ENCODE results near the gene UTS2B.
"Not testable (repeated sequence)": the region's sequence is repeated elsewhere in the genome, so short reads cannot be mapped to it uniquely, and the experiment has no call there.

Gene UTS2B

DNA sequence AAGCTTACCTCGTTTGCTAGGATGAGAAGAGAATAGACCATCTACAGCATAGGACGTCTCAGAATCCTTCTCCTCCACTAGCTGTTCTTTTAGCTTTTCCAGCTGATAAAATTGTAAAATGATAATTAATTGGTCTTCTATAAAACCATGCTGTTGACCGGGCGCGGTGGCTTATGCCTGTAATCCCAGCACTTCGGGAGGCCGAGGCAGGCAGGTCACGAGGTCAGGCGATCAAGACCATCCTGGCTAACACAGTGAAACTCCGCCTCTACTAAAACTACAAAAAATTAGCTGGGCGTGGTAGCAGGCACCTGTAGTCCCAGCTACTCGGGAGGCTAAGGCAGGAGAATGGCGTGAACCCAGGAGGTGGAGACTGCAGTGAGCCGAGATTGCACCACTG, 55.1 kb downstream of the UTS2B start:
- DNase-seq = not testable (repeated sequence)

DNA sequence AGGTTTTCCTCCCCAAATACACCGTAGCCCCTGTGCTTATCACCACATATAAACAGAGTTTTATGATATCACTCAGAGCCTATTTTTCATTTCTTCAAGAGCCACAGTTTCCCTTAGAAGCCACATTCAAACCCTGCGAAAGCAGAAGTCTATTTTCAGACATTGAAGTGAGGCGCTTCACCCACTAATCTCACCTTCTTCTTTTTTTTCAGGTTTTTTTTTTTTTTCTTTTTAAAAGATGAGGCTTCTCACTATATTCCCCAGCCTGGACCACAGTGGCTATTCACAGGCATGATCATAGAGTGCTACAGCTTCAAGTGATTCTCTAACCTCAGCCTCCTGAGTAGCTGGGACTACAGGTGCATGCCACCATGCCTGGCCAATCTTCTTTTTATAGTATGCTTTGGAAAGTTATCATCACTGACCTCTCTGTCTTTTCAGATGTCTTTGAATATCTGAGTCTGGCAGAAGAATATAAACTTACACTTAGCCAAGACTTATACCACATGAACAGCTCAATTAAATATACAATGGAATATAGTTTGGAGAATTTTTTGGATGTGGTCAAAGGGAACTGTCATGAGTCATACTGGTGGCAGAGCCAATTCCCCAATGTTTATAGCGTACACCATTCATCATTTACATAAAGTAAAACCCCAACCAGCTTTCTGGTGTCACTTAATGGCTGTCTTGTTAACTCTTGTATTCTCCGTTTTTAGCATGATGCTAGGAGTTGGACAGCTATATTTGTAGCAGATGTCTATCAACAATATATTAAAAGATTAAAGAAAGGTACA, 60.8 kb downstream of the UTS2B start:
- DNase-seq = no peak

DNA sequence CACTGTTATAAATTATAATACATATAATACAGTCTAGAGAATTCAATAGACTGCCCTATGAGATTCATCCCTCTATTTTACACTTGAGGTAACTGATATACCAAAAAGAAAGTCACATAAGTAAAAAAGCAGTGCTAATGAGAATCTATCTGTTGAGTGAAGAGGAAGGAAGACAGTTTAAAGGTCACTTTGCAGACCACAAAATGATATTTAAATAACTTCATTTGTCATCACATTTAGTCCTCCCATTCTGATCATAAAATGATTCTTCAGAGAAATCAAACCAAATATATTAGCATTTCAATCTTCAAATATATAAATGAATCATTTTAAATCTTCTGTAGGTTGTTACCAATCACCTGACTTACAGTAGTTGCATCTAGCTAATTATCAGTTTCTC, 61.6 kb downstream of the UTS2B start:
- no peak for DNase-seq

DNA sequence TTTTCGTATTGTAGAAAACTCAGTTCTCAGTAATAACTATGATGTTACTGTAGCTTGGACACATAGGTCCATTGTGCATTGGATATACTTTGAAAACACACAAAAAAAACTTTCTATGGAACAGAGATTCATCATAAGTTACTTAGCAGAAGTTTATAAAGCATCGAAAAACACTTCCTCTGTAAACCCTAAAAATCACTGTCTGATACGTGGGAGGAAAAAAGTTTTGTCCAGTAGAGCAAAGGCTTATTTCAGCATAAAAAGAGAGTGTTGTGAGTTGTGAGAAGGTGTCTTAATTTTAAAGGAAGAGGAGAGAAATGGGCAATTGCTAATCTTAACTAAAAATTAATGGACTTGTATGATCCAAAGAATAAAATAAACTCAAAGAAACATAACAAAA, 66.5 kb downstream of the UTS2B start:
- DNase-seq = no peak

DNA sequence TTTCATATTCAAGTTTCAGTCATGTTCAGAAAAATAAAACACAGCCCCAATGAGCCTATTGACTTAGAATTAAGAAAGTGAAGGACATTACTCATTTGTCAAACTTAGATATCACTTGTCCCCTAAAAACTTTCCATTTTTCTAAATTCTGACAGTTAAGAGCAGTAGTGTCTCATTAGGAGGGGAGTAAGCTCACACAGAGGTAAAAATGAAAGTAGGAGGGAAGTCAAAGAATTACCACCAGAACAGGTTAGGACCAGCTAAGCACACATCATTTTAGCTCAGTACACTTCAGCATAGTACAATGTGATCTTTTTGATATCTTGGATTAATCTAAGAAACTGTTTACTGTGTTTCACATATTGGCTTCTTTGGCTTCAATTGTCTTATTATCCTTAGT, 67.0 kb downstream of the UTS2B start:
- no peak for DNase-seq

DNA sequence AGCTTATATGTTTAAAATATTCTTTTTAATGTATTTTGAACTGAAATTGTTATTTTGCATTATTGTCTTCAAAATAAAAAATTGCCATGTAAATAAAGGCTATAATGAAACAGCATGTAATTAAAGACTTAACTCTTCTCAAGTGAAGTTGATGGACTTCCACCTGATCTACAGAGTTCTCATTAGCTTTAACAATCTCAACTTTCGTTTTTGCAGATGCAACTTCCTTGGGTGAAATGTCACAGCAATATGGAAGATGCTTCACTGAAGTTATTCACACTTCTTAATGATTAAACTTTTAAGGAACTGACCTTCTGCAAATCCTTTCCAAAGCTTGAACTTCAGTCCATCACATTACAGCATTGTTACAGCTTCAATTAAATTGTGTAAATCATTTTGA, 67.7 kb downstream of the UTS2B start:
- DNase-seq = no peak

DNA sequence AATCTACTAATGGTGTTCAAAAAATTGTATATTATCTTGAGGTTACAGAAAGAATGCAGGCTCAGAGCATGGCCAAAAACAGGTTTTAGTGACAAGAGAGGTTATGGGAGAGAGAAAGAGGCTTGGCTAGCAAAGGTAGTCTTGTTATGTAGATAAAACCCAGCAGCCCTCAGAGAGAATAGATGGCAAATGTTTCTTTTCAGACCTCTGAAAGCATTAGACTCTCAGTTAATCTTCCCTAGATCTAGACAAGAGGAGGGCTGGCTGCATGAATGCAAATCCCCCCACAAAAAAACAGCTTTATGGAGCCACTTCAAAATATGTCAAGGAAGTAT, 69.1 kb downstream of the UTS2B start:
- DNase-seq = no peak

DNA sequence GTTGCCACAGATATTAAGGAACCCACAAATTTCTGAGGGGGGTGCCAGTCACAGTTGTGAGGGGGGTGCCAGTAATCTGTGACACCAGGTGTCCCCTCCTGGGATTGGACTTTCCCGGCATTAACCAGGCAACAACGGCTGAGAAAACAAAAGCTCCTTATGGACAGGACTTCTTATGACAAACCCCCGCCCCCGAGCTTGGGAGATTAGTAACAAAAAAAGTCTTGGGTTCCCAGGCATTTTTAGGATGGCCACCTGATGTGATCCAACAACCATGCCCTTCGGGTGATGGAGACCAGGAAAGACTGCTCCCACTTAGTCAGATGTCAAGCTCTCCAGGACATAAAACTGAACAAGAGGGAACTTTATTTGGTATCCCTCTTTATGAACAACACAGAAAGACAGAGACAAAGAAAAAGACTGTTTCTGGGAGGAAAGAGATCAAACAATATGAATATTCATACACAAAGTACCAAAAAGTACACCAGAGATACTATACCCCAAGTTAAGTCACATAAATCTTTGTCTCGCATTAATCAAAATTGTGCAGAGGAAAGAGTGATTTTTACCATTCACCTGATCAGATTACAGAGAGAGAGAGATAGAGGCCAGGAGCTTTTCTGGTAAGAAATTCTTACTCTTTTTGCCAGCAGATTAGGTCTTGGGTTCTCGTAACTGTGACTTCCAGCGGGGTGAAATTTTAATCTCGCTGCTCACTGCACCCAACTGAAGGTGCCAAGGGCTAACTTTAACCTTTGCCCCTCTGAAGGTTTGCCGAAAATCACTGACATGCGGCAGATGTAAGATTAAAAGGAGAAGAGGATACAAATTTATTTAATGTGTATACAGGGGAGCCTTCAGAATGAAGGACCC, 69.7 kb downstream of the UTS2B start:
- no peak for DNase-seq

DNA sequence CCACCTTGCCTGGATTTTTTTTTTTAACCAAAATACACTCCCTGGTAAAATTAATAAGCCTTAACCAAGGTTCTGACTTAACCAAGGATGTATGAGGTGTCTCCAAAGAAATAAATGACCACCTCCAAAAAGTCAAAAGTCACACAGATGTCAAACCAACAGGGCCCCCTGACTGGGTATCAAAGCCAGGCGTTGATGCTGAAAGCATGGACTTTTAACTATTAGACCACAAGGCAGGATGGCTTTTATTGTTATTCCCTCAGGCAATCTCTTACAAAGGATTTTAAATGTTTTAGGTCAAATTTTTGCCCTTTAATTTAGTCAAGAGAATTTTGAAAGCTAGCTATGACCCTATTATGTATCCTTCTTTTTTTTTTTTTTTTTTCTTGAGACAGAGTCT, 70.8 kb downstream of the UTS2B start:
- DNase-seq = no peak

DNA sequence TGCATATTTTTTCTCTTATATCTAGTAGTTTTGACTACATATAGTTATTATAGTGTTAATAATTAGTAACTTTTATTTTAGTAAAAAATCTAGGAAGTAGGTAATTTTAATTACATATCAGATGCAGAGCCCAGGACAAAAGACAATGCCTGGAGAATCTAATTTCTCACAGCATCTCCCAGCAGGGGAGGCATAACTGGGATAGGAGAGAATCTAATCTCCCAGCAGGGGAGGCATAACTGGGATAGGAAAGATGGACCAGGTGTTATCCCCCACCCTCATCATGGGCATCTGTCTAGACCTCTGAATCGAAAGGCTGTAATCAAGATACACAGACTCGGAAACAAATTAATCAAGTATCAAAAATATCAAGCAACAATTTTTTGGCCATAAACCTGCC, 73.0 kb downstream of the UTS2B start:
- no peak for DNase-seq

DNA sequence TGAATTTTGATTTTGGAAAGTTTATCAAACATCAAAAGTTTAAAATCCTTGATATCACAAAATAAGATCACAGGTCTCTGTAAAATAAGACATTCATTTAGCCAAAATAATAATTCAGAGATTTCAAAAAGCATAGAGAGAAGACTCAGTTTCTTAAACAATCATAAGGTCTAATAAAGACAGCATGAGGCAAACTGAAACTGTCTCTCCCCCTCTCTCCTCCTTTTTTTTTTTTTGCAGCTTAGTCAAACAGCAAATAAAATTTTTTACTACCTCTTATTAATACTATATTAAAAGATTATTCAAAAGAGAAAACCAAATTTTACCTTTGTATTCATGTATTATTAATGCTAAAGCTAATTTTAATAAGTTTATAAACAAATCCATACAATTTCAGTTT, 73.9 kb downstream of the UTS2B start:
- no peak for DNase-seq

DNA sequence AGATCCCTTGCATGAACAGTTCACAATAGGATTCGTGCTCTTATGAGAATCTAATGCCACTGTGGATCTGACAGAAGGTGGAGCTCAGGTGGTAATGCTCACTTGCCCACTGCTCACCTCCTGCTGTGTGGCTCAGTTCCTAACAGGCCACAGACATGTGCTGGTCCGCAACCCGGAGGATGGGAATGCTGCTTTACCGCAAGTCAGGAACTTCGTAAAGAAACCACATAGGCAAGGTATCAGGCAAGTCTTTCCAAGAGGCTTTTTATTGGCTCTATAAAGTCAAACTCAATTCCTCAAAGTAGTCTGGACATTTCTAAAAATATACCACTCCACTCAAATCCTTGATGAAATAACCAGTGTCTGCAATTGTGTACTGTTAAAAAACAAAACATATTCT, 75.2 kb downstream of the UTS2B start:
- no peak for DNase-seq

DNA sequence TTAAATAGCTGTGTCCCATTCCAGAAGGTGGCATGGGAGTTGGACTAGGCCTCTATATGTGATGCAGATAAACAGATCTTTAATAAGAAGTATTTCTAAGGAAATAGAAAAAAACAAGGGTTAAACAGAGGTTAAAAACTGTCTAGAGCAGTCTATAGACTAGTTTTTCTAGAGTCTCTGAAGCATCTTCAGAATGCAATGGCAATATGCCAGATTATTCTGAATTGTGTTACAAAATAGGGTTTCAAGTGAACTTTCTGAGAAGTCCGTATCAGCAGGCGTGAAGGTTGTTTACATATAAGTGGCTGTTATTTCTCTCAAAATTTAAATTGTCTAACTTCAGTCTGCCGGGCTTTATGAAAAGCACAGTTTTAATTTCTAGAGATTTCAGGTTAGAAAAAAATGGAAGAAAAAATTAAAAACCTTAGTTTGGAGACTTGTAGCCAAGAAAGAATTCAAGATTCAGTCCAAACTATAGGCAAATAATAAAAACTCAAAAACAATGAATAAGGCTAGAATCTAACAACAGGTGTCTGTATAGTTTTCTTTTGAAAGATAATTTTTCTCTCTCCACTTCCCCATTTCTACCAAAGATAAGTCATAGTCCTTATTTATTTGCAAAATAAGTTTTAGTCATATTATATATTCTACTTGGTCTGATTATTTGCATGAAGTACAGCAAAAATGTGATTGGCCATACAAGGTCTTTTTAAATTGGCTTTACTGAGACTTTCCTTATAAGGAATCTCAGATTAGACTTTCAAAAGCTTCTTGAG, 76.0 kb downstream of the UTS2B start:
- no peak for DNase-seq

DNA sequence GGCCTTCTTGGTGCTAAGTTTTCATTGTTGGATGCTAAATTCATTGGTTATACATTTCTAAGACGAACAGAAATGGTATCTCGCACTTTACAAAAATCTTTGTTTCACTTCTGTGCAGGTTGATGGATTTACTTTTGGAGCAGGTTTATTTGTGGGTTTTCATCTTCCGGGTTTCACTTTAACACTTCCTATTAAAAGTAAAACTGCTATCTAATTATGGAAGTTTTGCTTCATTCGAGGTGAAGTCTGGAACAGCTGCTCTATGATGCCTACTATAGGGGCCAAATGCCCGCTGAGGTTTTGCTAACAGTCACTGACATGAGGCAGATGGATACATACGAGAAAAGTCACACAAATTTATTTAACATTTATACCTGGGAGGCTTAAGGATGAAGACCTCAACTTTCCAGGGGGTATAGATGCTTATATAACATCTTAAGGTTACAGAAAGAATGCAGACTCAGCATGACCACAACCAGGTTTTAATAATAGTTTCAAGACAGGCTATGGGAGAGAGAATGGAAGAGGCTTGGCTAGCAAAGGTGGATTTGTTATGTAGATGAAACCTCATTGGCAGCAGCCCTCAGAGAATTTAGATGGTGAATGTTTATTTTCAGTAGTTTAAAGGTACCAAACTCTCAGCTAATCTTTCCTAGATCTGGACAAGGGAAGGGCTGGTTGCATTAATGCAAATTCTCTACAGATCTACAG, 77.1 kb downstream of the UTS2B start:
- no peak for DNase-seq

DNA sequence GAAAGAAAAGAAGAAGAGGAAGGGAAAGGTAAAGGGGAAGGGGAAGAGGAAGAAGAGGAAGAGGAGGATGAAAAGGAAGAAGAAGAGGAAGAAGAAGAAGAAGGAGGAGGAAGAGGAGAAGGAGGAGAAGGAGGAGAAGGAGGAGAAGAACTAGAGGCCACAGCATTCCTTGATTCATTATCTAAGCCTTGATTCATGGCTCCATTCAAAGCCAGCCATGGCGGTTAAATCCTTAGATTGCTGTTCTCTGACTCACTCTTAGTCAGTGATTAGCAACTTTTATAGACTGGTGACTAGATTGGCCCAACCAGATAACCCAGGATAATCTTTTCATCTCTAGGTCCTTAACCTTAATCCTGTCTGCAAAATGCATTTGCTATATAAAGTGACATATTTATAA, 83.7 kb downstream of the UTS2B start:
- no peak for DNase-seq

DNA sequence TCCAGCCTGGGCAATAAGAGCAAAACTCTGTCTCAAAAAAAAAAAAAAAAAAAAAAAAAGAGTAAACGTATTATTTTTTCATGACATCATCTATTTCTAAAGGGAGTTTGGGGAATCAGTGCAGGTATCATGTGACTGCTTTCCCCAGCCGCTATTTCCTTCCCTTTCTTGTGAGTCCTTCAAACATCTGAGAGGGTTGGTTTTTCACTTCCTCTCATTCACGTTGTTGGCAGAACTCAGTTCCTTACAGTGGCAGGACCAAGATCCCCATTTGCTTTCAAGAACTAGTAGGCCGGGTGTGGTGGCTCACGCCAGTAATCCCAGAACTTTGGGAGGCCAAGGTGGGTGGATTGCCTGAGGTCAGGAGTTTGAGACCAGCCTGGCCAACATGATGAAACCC, 84.3 kb downstream of the UTS2B start:
- DNase-seq = not testable (repeated sequence)

DNA sequence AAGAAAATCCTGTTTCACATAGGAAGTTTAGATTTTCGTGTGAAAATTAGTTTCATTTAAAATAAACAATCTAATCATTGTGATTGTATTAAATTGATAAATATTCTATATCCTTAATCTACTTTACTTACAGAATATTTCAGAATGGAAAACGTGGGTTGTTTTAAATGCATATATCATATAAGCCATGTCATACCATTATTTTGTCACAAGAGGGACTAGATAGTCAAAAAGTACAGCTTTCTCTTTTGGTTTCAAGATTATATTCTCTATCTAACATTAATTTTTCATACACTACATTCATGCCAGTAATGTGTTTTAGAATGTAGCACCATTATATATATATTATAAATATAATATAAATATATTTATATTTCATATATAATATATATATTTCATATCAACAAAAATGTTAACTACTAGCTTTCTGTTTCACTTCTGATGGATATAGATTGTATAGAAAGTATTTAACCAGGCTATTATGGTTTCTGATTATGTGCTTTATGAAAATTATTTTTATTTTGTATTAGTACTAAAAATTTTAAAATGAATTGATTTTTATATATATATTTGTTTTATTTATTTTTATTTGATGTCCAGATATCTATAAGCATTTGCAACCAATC, 86.0 kb downstream of the UTS2B start:
- DNase-seq = no peak

DNA sequence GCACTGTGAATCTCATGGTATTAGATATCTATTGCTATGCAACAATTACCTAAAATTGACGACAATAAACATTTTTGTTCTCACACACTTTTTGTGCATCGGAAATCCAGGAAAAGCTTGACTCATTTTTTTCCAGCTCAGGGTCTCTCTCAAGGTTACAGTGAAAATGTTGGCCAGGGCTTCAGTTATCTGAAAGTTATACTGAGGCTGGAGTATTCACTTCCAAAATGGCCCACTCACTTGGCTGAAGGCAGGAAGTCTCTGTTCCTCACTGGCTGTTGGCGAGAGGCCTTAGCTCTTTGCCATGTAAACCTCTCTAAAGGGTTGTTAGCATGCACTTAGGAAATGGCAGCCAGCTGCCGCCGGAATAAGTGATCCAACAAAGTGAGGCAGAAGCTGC, 89.8 kb downstream of the UTS2B start:
- DNase-seq = no peak

DNA sequence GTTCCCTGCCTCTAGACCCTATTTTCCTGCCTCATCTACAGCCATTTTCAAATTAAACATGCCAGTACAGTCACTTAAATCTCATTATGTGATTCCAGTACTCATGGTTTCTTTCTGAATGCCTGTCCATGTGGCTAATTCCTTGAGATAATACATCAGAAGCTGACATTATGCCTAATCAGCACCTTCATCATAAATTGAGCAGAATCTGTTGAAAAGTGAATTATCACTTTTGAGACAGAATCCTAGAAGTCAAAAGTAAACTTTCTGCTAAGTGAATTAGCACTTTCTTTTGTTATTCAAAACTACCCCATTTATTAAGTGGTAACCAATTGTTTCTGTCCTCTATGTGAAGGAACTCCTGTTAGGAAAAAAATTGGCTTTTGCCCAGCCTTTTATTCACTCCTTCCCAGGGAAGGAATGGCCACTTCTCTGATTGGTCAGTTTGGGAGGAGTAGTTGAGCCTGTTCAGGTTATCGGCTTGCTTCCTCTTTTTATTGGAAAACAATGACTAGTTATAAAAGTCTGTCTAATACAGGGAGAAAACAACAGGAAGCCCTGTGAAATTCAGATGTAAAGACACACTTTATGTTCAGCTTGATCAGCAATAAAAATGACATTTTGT, 90.8 kb downstream of the UTS2B start:
- no peak for DNase-seq

DNA sequence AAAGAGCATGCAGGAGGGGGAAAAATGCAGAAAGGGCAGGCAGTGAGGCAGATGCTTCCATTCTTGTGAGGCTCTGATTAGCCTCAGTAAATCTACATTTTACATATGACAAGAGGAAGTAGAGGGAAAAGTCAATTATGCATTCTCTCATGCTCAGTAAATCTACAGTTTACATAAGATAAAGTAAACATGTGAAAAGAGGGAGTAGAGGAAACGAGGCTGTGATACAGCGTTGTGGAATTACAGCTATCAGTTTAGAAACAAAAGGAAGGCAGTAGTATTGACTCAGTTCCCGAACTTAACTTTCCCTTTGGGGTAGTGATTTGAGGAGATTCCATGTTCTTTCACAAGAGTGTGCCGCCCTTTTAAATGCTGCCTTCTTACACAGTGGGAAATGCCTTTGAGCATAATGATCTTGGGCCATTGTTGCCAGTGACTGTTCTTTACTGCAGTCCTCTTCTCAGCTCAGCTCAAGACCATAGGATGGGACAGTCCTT, 92.0 kb downstream of the UTS2B start:
- no peak for DNase-seq

DNA sequence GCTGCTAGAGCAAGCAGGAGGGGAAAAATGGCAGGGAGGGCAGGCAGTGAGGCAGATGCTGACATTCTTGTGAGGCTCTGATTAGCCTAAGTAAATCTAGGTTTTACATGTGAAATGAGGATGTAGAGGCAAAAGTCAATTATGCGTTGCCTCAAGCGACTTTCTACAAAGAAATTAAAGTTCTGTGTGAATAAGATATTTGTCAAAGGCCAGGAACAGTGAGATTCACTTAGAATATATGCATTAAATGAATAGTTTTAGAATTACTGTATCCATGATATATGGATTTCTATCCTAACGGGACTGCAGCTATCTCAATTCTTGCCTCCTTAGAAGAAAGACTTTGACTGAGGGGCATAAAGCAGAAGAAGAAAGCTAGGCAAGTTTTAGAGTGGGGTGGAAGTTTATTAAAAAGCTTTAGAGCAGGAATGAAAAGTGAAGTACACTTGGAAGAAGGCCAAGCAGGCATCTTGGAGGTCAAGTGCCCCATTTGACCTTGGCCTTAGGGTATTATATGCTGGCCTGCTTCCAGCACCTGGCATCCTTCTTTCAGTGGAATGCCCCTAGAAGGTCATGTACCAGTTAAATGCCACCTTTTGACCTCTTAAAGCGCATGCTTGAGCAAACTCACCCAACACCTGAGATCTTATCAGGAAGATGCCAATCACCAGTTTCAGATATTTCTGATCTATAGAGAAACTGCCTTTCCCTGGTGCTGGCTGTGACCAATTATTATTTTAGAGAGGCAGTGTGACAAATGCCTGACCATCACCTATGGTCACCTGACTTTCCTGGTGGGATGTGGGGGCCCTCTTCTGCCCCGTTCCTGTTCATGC, 93.1 kb downstream of the UTS2B start:
- DNase-seq = no peak

All from GOT3 (cell line).